Fibroblast of lung (primary cell): ENCODE results near the gene ARSD.
"Not testable (repeated sequence)": the region's sequence is repeated elsewhere in the genome, so short reads cannot be mapped to it uniquely, and the experiment has no call there.

Experiments used
- EZH2 ChIP-seq: IDR thresholded peaks from 2 replicates; pipeline ENCODE4 v1.5.1; 2012; ENCODE audit warnings: low read length, control low read depth, mild to moderate bottlenecking; ENCODE audit errors: missing control alignments
- TF ChIP-seq, protein P1 (sequence below), 2 donors: IDR thresholded peaks in 1 of 2; conservative IDR thresholded peaks in 1 of 2; 1 replicate in 1 of 2; 2 replicates in 1 of 2; pipeline ENCODE4 v1.5.1; 2011 to 2012; ENCODE audit warnings: low read length in 2 of 2, control low read depth in 1 of 2, inconsistent platforms in 1 of 2, low read depth in 1 of 2, mild to moderate bottlenecking in 1 of 2

DNA sequence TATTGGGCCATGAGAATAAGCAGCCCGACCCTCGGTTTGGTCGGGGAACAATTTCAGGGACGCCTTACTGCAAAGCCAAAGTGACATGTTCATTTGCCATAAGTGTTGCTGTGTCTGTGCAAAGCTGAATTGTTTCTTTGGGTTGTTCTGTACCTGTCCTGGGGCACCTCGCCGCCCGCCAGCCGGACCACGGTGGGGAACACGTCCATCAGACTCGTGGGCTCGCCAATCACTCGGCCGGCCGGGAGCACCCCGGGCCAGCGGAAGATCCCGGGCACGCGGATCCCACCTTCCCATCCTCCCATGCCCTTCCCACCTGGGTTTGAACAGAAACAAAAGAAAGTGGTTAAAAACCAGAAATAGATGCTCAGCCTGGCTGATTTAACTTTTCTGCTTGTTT is 8.8 kb upstream of the ARSD start:
- TF ChIP-seq, protein P1, sequence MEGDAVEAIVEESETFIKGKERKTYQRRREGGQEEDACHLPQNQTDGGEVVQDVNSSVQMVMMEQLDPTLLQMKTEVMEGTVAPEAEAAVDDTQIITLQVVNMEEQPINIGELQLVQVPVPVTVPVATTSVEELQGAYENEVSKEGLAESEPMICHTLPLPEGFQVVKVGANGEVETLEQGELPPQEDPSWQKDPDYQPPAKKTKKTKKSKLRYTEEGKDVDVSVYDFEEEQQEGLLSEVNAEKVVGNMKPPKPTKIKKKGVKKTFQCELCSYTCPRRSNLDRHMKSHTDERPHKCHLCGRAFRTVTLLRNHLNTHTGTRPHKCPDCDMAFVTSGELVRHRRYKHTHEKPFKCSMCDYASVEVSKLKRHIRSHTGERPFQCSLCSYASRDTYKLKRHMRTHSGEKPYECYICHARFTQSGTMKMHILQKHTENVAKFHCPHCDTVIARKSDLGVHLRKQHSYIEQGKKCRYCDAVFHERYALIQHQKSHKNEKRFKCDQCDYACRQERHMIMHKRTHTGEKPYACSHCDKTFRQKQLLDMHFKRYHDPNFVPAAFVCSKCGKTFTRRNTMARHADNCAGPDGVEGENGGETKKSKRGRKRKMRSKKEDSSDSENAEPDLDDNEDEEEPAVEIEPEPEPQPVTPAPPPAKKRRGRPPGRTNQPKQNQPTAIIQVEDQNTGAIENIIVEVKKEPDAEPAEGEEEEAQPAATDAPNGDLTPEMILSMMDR (conservative IDR thresholded peaks at IDR 0.05 in 1 of 2, IDR thresholded peaks at IDR 0.05 in 1 of 2; ENCODE audit: low read depth in 1 of 2, low read length in 2 of 2): not testable (repeated sequence)
- TF ChIP-seq EZH2: not testable (repeated sequence)
